HTR-8/SVneo (cell line): ENCODE measurements around the gene SWAP70.
A peak's percentile ranks its signal among the peaks of the same experiment; 100 is the strongest.
"Not testable (repeated sequence)": the region's sequence is repeated elsewhere in the genome, so short reads cannot be mapped to it uniquely, and the experiment has no call there.

Experiments
- DNase-seq: peaks from one replicate; pipeline ENCODE4 v3.0.0; 2011; ENCODE audit warnings: low spot score, mixed read lengths; ENCODE audit not compliant: insufficient read length
- FAIRE-seq: peaks from 2 replicates; lab custom pipeline; 2011; peaks lifted over from hg19 to GRCh38; lab: Jason Lieb, UNC

SWAP70 gene

GRCh38 chr11:9663699-9664275 is at the start of gene SWAP70:
TSS of gene SWAP70 (plus strand) at chr11:9664077. CDS start at chr11:9664180, 103 bp downstream.
- peak; percentile 96 for FAIRE-seq
- DNase-seq, result peak; percentile 86

DNA sequence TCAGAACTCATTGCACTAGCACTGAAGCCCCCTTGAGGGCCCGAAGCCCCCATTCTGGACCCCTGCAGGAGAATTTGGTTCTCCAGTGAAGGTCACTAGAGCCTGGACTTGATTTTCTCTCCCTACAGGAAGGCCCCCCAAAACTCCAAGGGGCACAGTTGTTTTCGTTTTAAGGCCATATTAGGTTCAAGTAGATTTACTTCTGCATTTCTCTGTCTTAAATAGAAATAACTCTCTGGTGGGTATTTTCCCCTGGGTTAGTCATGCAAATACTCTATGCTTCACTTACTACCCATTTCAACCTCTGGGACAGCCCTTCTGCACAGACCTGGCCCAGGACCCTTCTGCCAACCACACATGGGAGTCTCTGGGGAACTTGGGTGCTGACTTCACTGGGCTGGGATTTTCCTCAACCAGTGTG is 48.8 kb upstream of the SWAP70 start:
- no peak for FAIRE-seq

GRCh38 chr11:9616042-9616675 is 47.7 kb upstream of the SWAP70 start:
- FAIRE-seq (no peak), DNase-seq (no peak)

More for the DNA sequence above, 48.8 kb upstream of the SWAP70 start:
- no peak for DNase-seq

DNA sequence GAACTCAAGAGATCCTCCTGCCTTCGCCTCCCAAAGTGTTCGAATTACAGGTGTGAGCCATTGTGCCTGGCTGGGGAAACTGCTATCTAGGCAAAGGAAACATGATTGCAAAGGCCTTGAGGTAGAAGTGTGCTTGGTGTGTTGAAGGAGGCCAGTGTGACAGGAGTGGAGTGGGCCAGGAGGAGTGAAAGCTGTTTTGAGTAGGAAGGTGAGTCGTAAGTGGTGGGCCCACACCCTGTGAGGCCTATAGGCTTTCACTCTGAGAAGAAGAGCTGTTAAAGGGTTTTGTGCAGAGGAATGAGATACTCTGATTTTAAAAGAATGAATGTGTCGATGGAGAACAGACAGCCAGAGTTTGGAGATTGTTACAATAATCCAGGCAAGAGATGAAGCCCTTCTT is 47.0 kb upstream of the SWAP70 start:
- no peak for DNase-seq
- no peak for FAIRE-seq

DNA sequence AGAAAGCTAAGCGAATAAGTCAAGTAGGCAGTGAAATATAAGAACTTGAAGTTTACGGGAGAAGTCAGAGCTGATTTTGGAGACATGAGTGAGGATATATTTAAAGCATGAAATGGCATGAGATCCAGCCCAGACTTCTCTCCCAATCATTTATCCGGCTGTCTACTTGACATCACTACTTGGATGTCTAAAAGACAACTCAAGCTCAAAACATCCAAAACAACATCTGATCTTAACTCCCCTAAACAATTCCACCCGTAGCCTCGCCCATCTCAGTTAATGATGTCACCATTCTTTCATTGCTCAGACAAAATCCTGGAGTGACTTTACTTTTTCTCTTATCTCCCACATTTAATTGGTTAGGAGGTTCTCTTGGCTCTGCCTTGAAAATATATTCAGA is 45.9 kb upstream of the SWAP70 start:
- no peak for FAIRE-seq
- DNase-seq, result no peak

DNA sequence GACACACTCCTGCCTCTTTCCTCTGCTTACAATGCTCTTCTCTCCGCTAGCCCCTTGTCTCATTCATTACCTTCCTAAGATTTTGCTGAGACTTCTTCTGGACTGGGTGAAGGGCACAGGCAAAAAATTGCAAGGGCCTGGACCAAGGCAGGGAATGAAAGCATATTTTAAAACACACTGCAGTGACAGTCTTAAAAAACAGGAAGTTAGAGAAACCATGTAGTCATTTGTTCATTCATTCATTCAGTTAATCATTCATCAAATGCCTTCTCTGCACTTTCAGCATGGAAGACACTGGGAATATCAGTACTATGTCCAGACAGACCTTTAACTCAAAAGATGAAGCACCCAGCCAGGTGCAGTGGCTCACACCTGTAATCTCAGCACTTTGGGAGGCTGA is 44.9 kb upstream of the SWAP70 start:
- DNase-seq, result no peak
- no peak for FAIRE-seq

DNA sequence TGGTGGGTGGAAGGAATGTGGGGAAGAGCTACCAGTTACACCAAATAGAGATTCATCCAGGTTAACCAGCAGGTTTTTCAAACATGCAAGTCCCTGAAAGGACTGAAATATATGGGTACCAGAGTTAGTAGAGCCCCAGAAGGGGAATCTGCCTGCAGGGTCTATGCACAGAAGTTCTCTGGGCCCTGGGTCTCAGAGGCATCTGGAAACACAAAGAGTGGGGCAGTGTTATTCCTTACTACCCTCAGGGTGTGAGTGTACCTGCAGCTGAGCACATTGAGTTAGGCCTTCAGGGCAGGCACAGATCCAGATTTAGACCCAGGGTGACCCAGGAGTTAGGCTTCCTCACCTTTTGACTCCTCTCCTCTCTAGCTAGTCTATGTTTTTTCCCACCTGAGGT is 43.9 kb upstream of the SWAP70 start:
- DNase-seq, result no peak
- no peak for FAIRE-seq

- not testable (repeated sequence) for FAIRE-seq, DNase-seq
Observed at GRCh38 chr11:9622353-9622752, 41.5 kb upstream of the SWAP70 start.

GRCh38 chr11:9623053-9623452 is 40.8 kb upstream of the SWAP70 start:
- not testable (repeated sequence) for DNase-seq, FAIRE-seq

GRCh38 chr11:9624448-9624847 is 39.4 kb upstream of the SWAP70 start:
- FAIRE-seq (no peak), DNase-seq (no peak)

GRCh38 chr11:9625162-9625561 is 38.7 kb upstream of the SWAP70 start:
- DNase-seq (no peak), FAIRE-seq (peak; percentile 20)

- FAIRE-seq (no peak), DNase-seq (no peak)
Observed at GRCh38 chr11:9625728-9626127, 38.1 kb upstream of the SWAP70 start.

GRCh38 chr11:9626496-9627394 is 37.1 kb upstream of the SWAP70 start:
- DNase-seq (no peak), FAIRE-seq (no peak)

- no peak for FAIRE-seq
Observed at GRCh38 chr11:9629064-9629463, 34.8 kb upstream of the SWAP70 start.

DNA sequence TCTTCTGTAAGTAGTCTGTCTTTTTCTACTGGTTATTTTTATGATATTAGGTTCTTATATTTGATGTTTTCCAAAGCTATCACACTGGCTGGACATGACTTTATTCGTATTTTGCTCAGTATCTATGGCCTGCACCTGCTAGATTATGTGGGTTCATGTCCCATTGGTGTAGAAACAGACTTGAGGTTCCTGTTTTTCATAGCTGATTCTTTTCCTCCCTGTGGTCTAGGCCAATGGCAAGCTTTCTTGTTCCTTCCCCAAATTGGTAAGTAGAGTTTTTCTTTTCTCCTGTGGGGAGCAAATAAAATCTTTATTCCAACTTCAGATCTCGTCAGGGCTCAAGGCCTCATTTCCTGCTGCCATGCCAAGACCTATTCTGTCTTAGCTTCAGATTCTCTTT is 30.2 kb upstream of the SWAP70 start:
- DNase-seq (no peak), FAIRE-seq (no peak)

More at GRCh38 chr11:9629064-9629463, 34.8 kb upstream of the SWAP70 start:
- no peak for DNase-seq

DNA sequence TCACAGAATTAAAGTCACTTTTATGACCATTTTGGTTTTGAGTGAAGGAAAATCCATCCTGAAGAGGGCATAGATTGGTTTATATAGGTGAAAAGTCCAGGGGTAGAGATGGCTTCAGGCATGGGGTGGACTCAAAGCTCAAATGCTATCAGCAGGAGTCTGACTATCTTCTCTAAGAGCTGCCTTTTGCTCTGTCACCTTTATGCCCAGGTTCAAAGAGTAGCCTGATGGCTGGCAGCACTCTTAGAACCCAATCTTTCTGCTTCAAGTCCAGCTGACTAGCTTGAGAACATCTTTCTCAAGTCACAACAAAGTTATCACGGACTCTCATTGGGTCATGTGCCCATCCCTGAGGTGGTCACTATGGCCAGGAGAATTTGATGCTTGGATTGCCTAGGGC is 27.2 kb upstream of the SWAP70 start:
- no peak for FAIRE-seq

GRCh38 chr11:9639099-9639498 is 24.8 kb upstream of the SWAP70 start:
- FAIRE-seq, result no peak
- DNase-seq, result no peak

More for the DNA sequence above, 27.2 kb upstream of the SWAP70 start:
- no peak for DNase-seq

DNA sequence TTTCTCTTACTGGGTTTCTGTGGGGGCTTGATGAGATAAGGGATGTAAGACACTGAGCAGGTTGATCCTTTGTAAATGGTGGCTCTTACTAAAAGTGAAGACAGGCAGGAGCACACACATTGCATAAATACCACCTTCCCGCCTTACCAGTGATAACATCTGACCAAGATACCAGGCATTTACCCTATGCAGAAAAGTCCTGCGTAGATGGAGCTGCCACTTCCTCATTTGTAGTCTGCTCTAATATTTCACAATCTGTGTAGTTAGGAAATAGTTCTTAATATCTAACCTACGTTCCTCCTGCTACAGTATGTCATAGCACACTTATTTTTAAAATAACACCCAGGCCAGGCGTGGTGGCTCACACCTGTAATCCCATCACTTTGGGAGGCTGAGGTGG is 23.9 kb upstream of the SWAP70 start:
- FAIRE-seq, result no peak
- no peak for DNase-seq

DNA sequence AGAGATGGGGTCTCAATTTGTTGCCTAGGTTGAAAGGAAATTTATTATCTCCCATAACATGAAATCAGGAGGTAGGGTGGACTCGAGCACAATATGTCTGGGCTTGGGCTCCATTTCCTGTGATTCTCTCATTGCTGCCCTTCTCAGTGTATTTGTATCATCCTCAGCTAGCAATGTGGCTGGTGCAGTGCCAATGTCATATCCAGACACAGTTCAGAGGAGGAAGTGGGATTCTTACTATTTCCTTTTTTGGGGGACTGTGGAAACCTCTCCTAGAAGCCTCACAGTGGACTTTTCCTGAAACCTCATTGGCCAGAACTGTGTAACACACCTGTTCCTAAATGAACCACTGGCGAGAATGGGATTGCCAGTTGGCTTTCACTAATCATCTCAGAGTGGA is 21.0 kb upstream of the SWAP70 start:
- FAIRE-seq (no peak), DNase-seq (no peak)

- no peak for DNase-seq
Observed at GRCh38 chr11:9643751-9644150, 20.1 kb upstream of the SWAP70 start.

GRCh38 chr11:9645881-9646280 is 18.0 kb upstream of the SWAP70 start:
- no peak for FAIRE-seq

More at GRCh38 chr11:9643751-9644150, 20.1 kb upstream of the SWAP70 start:
- FAIRE-seq, result no peak

More at GRCh38 chr11:9645881-9646280, 18.0 kb upstream of the SWAP70 start:
- no peak for DNase-seq
